ENCODE data around the gene PTPRG. TPM values are rescaled to one million over a fixed set of nuclear protein-coding genes. Genes with fewer than 3 reads are reported as not detected.

PTPRG gene
- total RNA-seq, 1 donor from 2014 or later, result 4.2 TPM

GRCh38 chr3:61606196-61606595 lies 44.8 kb downstream of the PTPRG start:
- intact Hi-C loops (cut with micrococcal nuclease), result no loop called here
- no peaks in the 10 kb centered on the region for H3K36me3 Mint-ChIP-seq (ENCODE audit: low read depth)
- H3K4me3 Mint-ChIP-seq, result no peak overlapping the region
- H3K9me3 Mint-ChIP-seq, result peaks cover 3% of the 10 kb centered on the region
- no peak overlapping the region for H3K27ac Mint-ChIP-seq
- no peak for DNase-seq
- H3K4me1 Mint-ChIP-seq, result no peaks in the 10 kb centered on the region
- no peaks in the 10 kb centered on the region for H3K27me3 Mint-ChIP-seq

- H3K4me1 Mint-ChIP-seq, result no peaks in the 10 kb centered on the region
- no peak overlapping the region for H3K27ac Mint-ChIP-seq
- H3K4me3 Mint-ChIP-seq, result no peak overlapping the region
- intact Hi-C loops (cut with micrococcal nuclease), result no loop called here
- DNase-seq, result no peak
- no peaks in the 10 kb centered on the region for H3K27me3 Mint-ChIP-seq
- H3K9me3 Mint-ChIP-seq, result no peaks in the 10 kb centered on the region
- no peaks in the 10 kb centered on the region for H3K36me3 Mint-ChIP-seq (ENCODE audit: low read depth)
Measured at GRCh38 chr3:61608072-61608471, 46.7 kb downstream of the PTPRG start.

- no peaks in the 10 kb centered on the region for H3K36me3 Mint-ChIP-seq (ENCODE audit: low read depth)
- no peaks in the 10 kb centered on the region for H3K4me1 Mint-ChIP-seq
- H3K9me3 Mint-ChIP-seq, result no peaks in the 10 kb centered on the region
- no peaks in the 10 kb centered on the region for H3K27me3 Mint-ChIP-seq
- H3K27ac Mint-ChIP-seq, result no peak overlapping the region
- intact Hi-C loops (cut with micrococcal nuclease), result no loop called here
- H3K4me3 Mint-ChIP-seq, result no peak overlapping the region
- no peak for DNase-seq
Measured at GRCh38 chr3:61608711-61609110, 47.3 kb downstream of the PTPRG start.

GRCh38 chr3:61610316-61610715 lies 48.9 kb downstream of the PTPRG start:
- no peaks in the 10 kb centered on the region for H3K27me3 Mint-ChIP-seq
- intact Hi-C loops (cut with micrococcal nuclease), result no loop called here
- H3K27ac Mint-ChIP-seq, result no peak overlapping the region
- H3K9me3 Mint-ChIP-seq, result no peaks in the 10 kb centered on the region
- H3K4me3 Mint-ChIP-seq, result no peak overlapping the region
- DNase-seq, result no peak
- no peaks in the 10 kb centered on the region for H3K36me3 Mint-ChIP-seq (ENCODE audit: low read depth)
- no peaks in the 10 kb centered on the region for H3K4me1 Mint-ChIP-seq

- H3K36me3 Mint-ChIP-seq (ENCODE audit: low read depth), result no peaks in the 10 kb centered on the region
- no peak overlapping the region for H3K4me3 Mint-ChIP-seq
- intact Hi-C loops (cut with micrococcal nuclease), result no loop called here
- no peaks in the 10 kb centered on the region for H3K4me1 Mint-ChIP-seq
- no peaks in the 10 kb centered on the region for H3K27me3 Mint-ChIP-seq
- no peak for DNase-seq
- no peaks in the 10 kb centered on the region for H3K9me3 Mint-ChIP-seq
- H3K27ac Mint-ChIP-seq, result no peak overlapping the region
Measured at GRCh38 chr3:61612211-61613194, 51.1 kb downstream of the PTPRG start.

GRCh38 chr3:61613666-61614065 lies 52.3 kb downstream of the PTPRG start:
- Mint-ChIP-seq H3K36me3 (ENCODE audit: low read depth) (no peaks in the 10 kb centered on the region), H3K4me1 (no peaks in the 10 kb centered on the region), H3K27me3 (no peaks in the 10 kb centered on the region), H3K27ac (no peak overlapping the region), H3K9me3 (no peaks in the 10 kb centered on the region), H3K4me3 (no peak overlapping the region)
- no peak for DNase-seq
- intact Hi-C loops (cut with micrococcal nuclease), result no loop called here

- no peak overlapping the region for H3K27ac Mint-ChIP-seq
- no peaks in the 10 kb centered on the region for H3K27me3 Mint-ChIP-seq
- no peaks in the 10 kb centered on the region for H3K36me3 Mint-ChIP-seq (ENCODE audit: low read depth)
- no peaks in the 10 kb centered on the region for H3K9me3 Mint-ChIP-seq
- DNase-seq, result no peak
- intact Hi-C loops (cut with micrococcal nuclease), result no loop called here
- no peaks in the 10 kb centered on the region for H3K4me1 Mint-ChIP-seq
- H3K4me3 Mint-ChIP-seq, result no peak overlapping the region
Measured at GRCh38 chr3:61615643-61616042, 54.3 kb downstream of the PTPRG start.

- Mint-ChIP-seq H3K4me1 (no peaks in the 10 kb centered on the region), H3K27me3 (no peaks in the 10 kb centered on the region), H3K36me3 (ENCODE audit: low read depth) (no peaks in the 10 kb centered on the region), H3K4me3 (no peak overlapping the region), H3K27ac (no peak overlapping the region), H3K9me3 (no peaks in the 10 kb centered on the region)
- no peak for DNase-seq
- intact Hi-C loops (cut with micrococcal nuclease), result no loop called here
Measured at GRCh38 chr3:61616586-61616985, 55.2 kb downstream of the PTPRG start.

GRCh38 chr3:61617041-61617440 lies 55.7 kb downstream of the PTPRG start:
- Mint-ChIP-seq H3K27ac (no peak overlapping the region), H3K36me3 (ENCODE audit: low read depth) (no peaks in the 10 kb centered on the region), H3K9me3 (no peaks in the 10 kb centered on the region), H3K4me1 (no peaks in the 10 kb centered on the region), H3K4me3 (no peak overlapping the region), H3K27me3 (no peaks in the 10 kb centered on the region)
- intact Hi-C loops (cut with micrococcal nuclease), result no loop called here
- DNase-seq, result no peak

- H3K4me3 Mint-ChIP-seq, result no peak overlapping the region
- H3K36me3 Mint-ChIP-seq (ENCODE audit: low read depth), result no peaks in the 10 kb centered on the region
- H3K27me3 Mint-ChIP-seq, result no peaks in the 10 kb centered on the region
Measured at GRCh38 chr3:61617651-61618050, 56.3 kb downstream of the PTPRG start.

GRCh38 chr3:61618231-61618630 lies 56.9 kb downstream of the PTPRG start:
- intact Hi-C loops (cut with micrococcal nuclease), result no loop called here
- Mint-ChIP-seq H3K36me3 (ENCODE audit: low read depth) (no peaks in the 10 kb centered on the region), H3K4me1 (no peaks in the 10 kb centered on the region), H3K4me3 (no peak overlapping the region), H3K27ac (no peak overlapping the region), H3K27me3 (no peaks in the 10 kb centered on the region), H3K9me3 (no peaks in the 10 kb centered on the region)
- DNase-seq, result no peak

More at GRCh38 chr3:61617651-61618050, 56.3 kb downstream of the PTPRG start:
- DNase-seq, result no peak
- intact Hi-C loops (cut with micrococcal nuclease), result no loop called here
- H3K9me3 Mint-ChIP-seq, result no peaks in the 10 kb centered on the region
- no peak overlapping the region for H3K27ac Mint-ChIP-seq
- no peaks in the 10 kb centered on the region for H3K4me1 Mint-ChIP-seq

GRCh38 chr3:61618871-61619270 lies 57.5 kb downstream of the PTPRG start:
- DNase-seq, result no peak
- Mint-ChIP-seq H3K9me3 (no peaks in the 10 kb centered on the region), H3K27me3 (no peaks in the 10 kb centered on the region), H3K36me3 (ENCODE audit: low read depth) (no peaks in the 10 kb centered on the region), H3K4me1 (no peaks in the 10 kb centered on the region), H3K27ac (no peak overlapping the region), H3K4me3 (no peak overlapping the region)
- intact Hi-C loops (cut with micrococcal nuclease), result no loop called here

- no peaks in the 10 kb centered on the region for H3K9me3 Mint-ChIP-seq
- intact Hi-C loops (cut with micrococcal nuclease), result no loop called here
- no peaks in the 10 kb centered on the region for H3K4me1 Mint-ChIP-seq
- H3K36me3 Mint-ChIP-seq (ENCODE audit: low read depth), result no peaks in the 10 kb centered on the region
- no peaks in the 10 kb centered on the region for H3K27me3 Mint-ChIP-seq
- DNase-seq, result no peak
- no peak overlapping the region for H3K4me3 Mint-ChIP-seq
- H3K27ac Mint-ChIP-seq, result no peak overlapping the region
Measured at GRCh38 chr3:61620073-61620472, 58.7 kb downstream of the PTPRG start.

GRCh38 chr3:61624300-61624699 lies 62.9 kb downstream of the PTPRG start:
- Mint-ChIP-seq H3K27ac (no peak overlapping the region), H3K4me1 (no peaks in the 10 kb centered on the region), H3K4me3 (no peak overlapping the region), H3K27me3 (no peaks in the 10 kb centered on the region), H3K9me3 (no peaks in the 10 kb centered on the region), H3K36me3 (ENCODE audit: low read depth) (no peaks in the 10 kb centered on the region)
- no peak for DNase-seq
- intact Hi-C loops (cut with micrococcal nuclease), result no loop called here

GRCh38 chr3:61625429-61625828 lies 64.1 kb downstream of the PTPRG start:
- Mint-ChIP-seq H3K4me1 (no peaks in the 10 kb centered on the region), H3K27ac (no peak overlapping the region)

More at GRCh38 chr3:61625429-61625828, 64.1 kb downstream of the PTPRG start:
- Mint-ChIP-seq H3K27me3 (no peaks in the 10 kb centered on the region), H3K36me3 (ENCODE audit: low read depth) (no peaks in the 10 kb centered on the region), H3K9me3 (no peaks in the 10 kb centered on the region), H3K4me3 (no peak overlapping the region)
- intact Hi-C loops (cut with micrococcal nuclease), result no loop called here
- DNase-seq, result no peak

Data from activated CD4-positive, alpha-beta T cell treated with anti-CD3 and anti-CD28 coated beads, Interleukin-2, amount 10 ng/mL, durations not matched to agents 24 days and 14 days (primary cell).